Endothelial cell of umbilical vein (primary cell): ENCODE measurements around the gene PTGS1.
A peak's percentile ranks its signal among the peaks of the same experiment; 100 is the strongest.

ENCODE experiments used
- CTCF ChIP-seq, 2 donors: IDR thresholded peaks; 1 replicate in 1 of 2; 2 replicates in 1 of 2; pipeline ENCODE4 v1.5.1; 2011; ENCODE audit warnings: low read length in 2 of 2, mild to moderate bottlenecking in 2 of 2, moderate library complexity in 2 of 2, control low read depth in 1 of 2, inconsistent platforms in 1 of 2, low read depth in 1 of 2; ENCODE audit not compliant: insufficient read depth in 1 of 2; ENCODE audit errors: extremely low read depth in 1 of 2
- JUN ChIP-seq: IDR thresholded peaks from 2 replicates; pipeline ENCODE4 v1.6.1; 2011; ENCODE audit warnings: borderline replicate concordance, low read depth; ENCODE audit not compliant: insufficient read length, insufficient read depth

GRCh38 chr9:122402403-122402871 lies 31.6 kb downstream of the PTGS1 start:
- TF ChIP-seq JUN (peak; percentile 100), CTCF (IDR thresholded peaks at IDR 0.05; ENCODE audit: extremely low read depth in 1 of 2, insufficient read depth in 1 of 2, low read depth in 1 of 2, low read length in 2 of 2) (no peak)
